OCI-LY7 (cell line): ENCODE data around the gene USP6NL.

Experiments used
- EZH2phosphoT487 ChIP-seq: fragments of 200-600 bp; sonication (generic); IDR thresholded peaks from 2 replicates; pipeline ENCODE4 v1.6.1; 2018; ENCODE audit warnings: low read depth, borderline replicate concordance, mild to moderate bottlenecking, mixed run types, antibody characterized with exemption, low read length, moderate library complexity, mixed read lengths
- TF ChIP-seq, protein P1 (sequence below): fragments of 200-600 bp; sonication (generic); conservative IDR thresholded peaks from 2 replicates; pipeline ENCODE4 v1.5.1; 2014; ENCODE audit warnings: mild to moderate bottlenecking, antibody characterized with exemption, low read length, moderate library complexity, mixed read lengths

DNA sequence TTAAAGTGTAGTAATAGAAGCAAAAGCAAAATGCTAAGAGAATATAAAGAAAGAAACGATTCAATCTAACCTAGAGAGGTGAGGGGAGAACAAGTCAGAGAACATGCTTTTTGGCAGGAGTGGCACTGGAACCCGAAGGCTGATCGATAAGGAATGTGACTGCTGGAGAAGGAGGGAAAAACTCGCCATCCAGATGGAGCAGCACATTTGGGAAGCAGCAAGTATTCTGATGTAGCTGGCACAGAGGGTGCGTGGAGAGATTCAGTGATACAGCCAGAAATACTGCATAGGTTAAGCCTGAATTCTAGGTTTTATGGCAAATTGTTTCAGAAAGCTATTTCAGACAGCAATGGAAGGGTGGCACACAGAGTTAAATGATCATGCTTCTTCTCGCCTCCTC lies 42.0 kb downstream of the USP6NL start:
- TF ChIP-seq, protein P1, sequence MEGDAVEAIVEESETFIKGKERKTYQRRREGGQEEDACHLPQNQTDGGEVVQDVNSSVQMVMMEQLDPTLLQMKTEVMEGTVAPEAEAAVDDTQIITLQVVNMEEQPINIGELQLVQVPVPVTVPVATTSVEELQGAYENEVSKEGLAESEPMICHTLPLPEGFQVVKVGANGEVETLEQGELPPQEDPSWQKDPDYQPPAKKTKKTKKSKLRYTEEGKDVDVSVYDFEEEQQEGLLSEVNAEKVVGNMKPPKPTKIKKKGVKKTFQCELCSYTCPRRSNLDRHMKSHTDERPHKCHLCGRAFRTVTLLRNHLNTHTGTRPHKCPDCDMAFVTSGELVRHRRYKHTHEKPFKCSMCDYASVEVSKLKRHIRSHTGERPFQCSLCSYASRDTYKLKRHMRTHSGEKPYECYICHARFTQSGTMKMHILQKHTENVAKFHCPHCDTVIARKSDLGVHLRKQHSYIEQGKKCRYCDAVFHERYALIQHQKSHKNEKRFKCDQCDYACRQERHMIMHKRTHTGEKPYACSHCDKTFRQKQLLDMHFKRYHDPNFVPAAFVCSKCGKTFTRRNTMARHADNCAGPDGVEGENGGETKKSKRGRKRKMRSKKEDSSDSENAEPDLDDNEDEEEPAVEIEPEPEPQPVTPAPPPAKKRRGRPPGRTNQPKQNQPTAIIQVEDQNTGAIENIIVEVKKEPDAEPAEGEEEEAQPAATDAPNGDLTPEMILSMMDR, result no peak
- TF ChIP-seq EZH2phosphoT487, result no peak
